ENCODE data around the gene CCDC137. TPM values are rescaled to one million over a fixed set of nuclear protein-coding genes. Genes with fewer than 3 reads are reported as not detected.
A peak's percentile ranks its signal among the peaks of the same experiment; 100 is the strongest.

Gene CCDC137
- total RNA-seq, 2 donors from 2014 or later: 35.8 to 44.2 TPM

- H3K4me1 ChIP-seq (ENCODE audit: control insufficient read depth, insufficient read depth, low read length): no peaks in the 10 kb centered on the region
- no peak overlapping the region for H3K27ac ChIP-seq (ENCODE audit: low read depth, low read length)
- H3K9ac ChIP-seq (ENCODE audit: extremely low read depth, low read length, poor library complexity, severe bottlenecking): no peak overlapping the region
- DNase-seq: no peak
- no peaks in the 10 kb centered on the region for H3K27me3 ChIP-seq (ENCODE audit: control insufficient read depth, insufficient read depth, low read length, poor library complexity, severe bottlenecking)
- no peaks in the 10 kb centered on the region for H3K4me1 Mint-ChIP-seq
- no peaks in the 10 kb centered on the region for H3K27me3 Mint-ChIP-seq (ENCODE audit: insufficient read depth)
- H3K36me3 ChIP-seq (ENCODE audit: control insufficient read depth, insufficient read depth, low read length): peaks cover 62% of the 10 kb centered on the region
- H3K4me3 Mint-ChIP-seq: no peak overlapping the region
- peaks cover 54% of the 10 kb centered on the region for H3K36me3 Mint-ChIP-seq (ENCODE audit: low read depth)
- H3K27ac Mint-ChIP-seq: no peak overlapping the region
- no peaks in the 10 kb centered on the region for H3K9me3 Mint-ChIP-seq
- WGBS, 2 experiments (ENCODE audit: insufficient coverage in 1 of 2, insufficient read length in 1 of 2): 97% methylated on average over 32 to 40 of the region's 40 CpGs
- H3K4me3 ChIP-seq (ENCODE audit: low read length): no peak overlapping the region
- H3K9me3 ChIP-seq (ENCODE audit: control insufficient read depth, low read length): no peaks in the 10 kb centered on the region
- no peak for TF ChIP-seq CTCF (conservative IDR thresholded peaks at IDR 0.05)
Measured at GRCh38 chr17:81696218-81696941, 29.8 kb downstream of the CCDC137 start.

DNA sequence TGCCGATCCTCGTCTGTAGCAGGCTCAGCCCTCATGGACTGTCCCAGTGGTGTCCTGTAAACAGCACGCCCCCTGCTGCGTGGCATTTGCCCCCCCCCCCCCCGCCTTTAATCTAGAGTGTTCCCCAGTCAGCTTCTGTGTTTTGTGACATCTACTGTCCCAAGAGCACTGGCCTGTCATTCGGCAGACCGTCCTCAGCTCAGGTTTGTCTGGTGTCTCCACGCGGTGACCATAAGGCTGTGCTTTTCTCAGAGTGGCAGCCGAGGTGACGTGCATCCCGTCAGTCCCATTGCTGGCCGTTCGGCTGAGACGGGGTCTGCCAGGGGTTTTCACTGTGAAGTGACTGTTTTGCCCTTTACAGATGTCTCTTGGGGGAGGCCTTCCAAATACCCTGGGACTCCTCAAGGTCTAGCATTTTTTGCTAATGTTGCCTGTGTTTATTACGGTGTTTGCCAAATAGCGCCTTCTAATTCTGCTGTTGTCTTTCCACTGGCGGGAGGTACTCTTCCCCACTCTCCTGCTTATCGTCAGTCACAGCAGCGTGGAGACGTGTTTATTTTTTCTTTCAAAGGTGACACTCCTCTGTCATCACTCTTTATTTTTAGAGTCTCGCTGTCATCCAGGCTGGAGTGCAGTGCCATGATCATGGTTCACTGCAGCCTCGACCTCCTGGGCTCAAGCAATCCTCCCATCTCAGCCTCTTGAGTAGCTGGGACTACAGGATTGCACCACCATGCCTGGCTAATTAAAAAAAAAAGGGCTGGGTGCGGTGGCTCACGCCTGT lies 30.9 kb downstream of the CCDC137 start:
- Histone ChIP-seq H3K27ac (ENCODE audit: low read depth, low read length) (no peak overlapping the region), H3K36me3 (ENCODE audit: control insufficient read depth, insufficient read depth, low read length) (peaks cover 59% of the 10 kb centered on the region), H3K4me1 (ENCODE audit: control insufficient read depth, insufficient read depth, low read length) (no peaks in the 10 kb centered on the region), H3K27me3 (ENCODE audit: control insufficient read depth, insufficient read depth, low read length, poor library complexity, severe bottlenecking) (no peaks in the 10 kb centered on the region), H3K9ac (ENCODE audit: extremely low read depth, low read length, poor library complexity, severe bottlenecking) (no peak overlapping the region), H3K9me3 (ENCODE audit: control insufficient read depth, low read length) (no peaks in the 10 kb centered on the region), H3K4me3 (ENCODE audit: low read length) (no peak overlapping the region)
- 93 to 95% methylated on average over 22 to 25 of the region's 25 CpGs for WGBS, 2 experiments (ENCODE audit: insufficient coverage in 1 of 2, insufficient read length in 1 of 2)
- Mint-ChIP-seq H3K27me3 (ENCODE audit: insufficient read depth) (no peaks in the 10 kb centered on the region), H3K4me1 (peaks cover 7% of the 10 kb centered on the region), H3K27ac (peak overlapping the region; percentile 54), H3K36me3 (ENCODE audit: low read depth) (peaks cover 51% of the 10 kb centered on the region), H3K4me3 (no peak overlapping the region), H3K9me3 (no peaks in the 10 kb centered on the region)
- no peak for DNase-seq
- no peak for TF ChIP-seq CTCF (conservative IDR thresholded peaks at IDR 0.05)

GRCh38 chr17:81700353-81701287 lies 34.1 kb downstream of the CCDC137 start:
- H3K4me1 Mint-ChIP-seq: peaks cover 7% of the 10 kb centered on the region
- H3K27ac ChIP-seq (ENCODE audit: low read depth, low read length): no peak overlapping the region

More at GRCh38 chr17:81700353-81701287, 34.1 kb downstream of the CCDC137 start:
- Histone ChIP-seq H3K4me3 (ENCODE audit: low read length) (no peak overlapping the region), H3K9me3 (ENCODE audit: control insufficient read depth, low read length) (no peaks in the 10 kb centered on the region), H3K27me3 (ENCODE audit: control insufficient read depth, insufficient read depth, low read length, poor library complexity, severe bottlenecking) (no peaks in the 10 kb centered on the region), H3K36me3 (ENCODE audit: control insufficient read depth, insufficient read depth, low read length) (peaks cover 62% of the 10 kb centered on the region), H3K9ac (ENCODE audit: extremely low read depth, low read length, poor library complexity, severe bottlenecking) (no peak overlapping the region), H3K4me1 (ENCODE audit: control insufficient read depth, insufficient read depth, low read length) (no peaks in the 10 kb centered on the region)
- Mint-ChIP-seq H3K27ac (peak overlapping the region; percentile 74), H3K4me3 (peak overlapping the region; percentile 92), H3K36me3 (ENCODE audit: low read depth) (peaks cover 57% of the 10 kb centered on the region), H3K27me3 (ENCODE audit: insufficient read depth) (no peaks in the 10 kb centered on the region), H3K9me3 (no peaks in the 10 kb centered on the region)
- WGBS, 2 experiments (ENCODE audit: insufficient coverage in 1 of 2, insufficient read length in 1 of 2): 94 to 95% methylated on average over 13 to 25 of the region's 25 CpGs
- no peak for DNase-seq
- no peak for TF ChIP-seq CTCF (conservative IDR thresholded peaks at IDR 0.05)

Data from endodermal cell (in vitro differentiated cells).